GM18520 (cell line): ENCODE data around the gene SHROOM2.
A peak's percentile ranks its signal among the peaks of the same experiment; 100 is the strongest.
"Not testable (repeated sequence)": the region's sequence is repeated elsewhere in the genome, so short reads cannot be mapped to it uniquely, and the experiment has no call there.

Experiments
- ATAC-seq: cut with Tn5 transposase; IDR thresholded peaks from one replicate; pipeline ENCODE4 v1.9.1; 2021; ENCODE audit not compliant: unreplicated experiment

SHROOM2 gene

DNA sequence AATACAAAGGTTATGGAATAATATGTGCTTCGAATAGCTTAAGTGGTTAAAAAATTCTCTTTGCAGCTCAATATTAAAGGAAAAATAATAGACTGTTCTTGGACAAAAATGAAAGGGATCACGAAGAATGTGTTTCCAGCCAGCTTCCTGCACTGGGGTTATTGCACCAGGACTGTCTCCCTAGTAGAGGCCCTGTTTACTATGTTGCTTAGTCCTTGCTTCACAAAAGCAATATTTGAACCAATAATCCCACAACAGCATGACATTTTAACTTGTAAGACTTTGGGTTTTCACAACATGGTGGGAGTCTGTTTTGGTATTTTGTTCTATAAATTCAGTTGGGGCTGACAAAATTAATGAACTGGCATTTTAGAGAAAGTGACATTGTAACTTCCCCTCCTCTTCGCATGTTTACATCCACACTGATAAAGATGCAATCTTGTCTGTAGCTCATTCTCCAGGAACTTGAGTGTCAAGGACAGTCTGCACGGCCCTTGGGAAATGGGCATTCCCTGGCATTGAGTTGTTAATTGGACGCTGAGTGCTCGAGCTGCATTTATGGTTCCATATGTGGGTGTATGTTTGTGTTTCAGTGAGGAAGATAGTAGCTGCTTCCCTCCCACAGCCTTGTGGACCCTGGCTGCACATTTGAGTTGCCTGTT lies 39.0 kb downstream of the SHROOM2 start:
- ATAC-seq = no peak

- no peak for ATAC-seq
Observed at GRCh38 chrX:9825966-9826365, 39.7 kb downstream of the SHROOM2 start.

GRCh38 chrX:9829308-9830267 lies 43.4 kb downstream of the SHROOM2 start:
- ATAC-seq = peak; percentile 99

GRCh38 chrX:9832811-9833210 lies 46.6 kb downstream of the SHROOM2 start:
- ATAC-seq = no peak

DNA sequence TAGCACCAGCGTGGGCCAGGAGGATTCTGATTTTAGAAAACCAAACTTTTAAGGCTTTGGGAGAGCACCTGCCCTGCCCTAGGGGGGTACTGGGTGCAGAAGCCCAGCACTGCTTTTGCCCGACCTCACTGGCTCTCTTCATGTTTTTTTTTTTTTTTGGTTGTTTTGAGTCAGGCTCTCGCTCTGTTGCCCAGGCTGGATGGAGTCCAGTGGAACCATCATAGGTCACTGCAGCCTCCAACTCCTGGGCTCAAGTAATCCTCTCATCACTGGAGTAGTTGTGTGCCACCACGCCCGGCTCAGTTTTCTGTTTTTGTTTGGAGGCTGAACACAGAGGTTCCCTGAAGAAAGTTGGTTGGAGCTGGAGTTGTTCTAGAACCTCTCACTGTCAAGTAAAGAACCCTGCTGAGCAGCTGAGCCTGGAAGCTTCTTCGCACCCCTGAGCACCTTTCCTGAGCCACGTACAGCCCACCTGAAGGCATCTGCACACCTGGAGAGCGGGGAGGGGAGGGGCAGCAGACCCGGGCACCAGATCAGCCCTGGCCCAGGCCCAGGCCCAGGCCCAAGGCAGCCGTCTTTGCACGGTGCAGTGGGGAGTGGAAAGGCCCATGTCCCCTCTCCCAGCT lies 49.5 kb downstream of the SHROOM2 start:
- no peak for ATAC-seq

DNA sequence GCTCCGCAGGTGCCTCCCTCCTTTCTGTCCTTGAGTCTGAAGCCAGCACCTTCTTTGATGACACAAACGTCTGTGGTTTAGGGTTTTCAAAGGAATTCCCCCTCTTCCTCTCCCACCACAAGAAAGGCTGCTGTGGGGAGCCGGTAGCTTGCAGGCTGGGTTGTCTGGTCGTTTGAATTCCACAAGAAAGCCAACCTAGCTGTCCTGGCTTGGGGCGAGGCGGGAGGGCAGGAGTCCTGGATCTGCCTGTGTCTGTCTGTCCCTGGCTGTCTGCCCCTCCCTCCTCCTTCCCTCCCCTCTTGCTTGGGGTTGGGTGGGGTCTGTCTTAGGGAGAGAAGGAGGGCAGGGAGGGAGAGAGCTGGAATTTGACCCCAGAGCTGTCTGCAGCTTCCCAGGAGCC lies 56.3 kb downstream of the SHROOM2 start:
- ATAC-seq = no peak

DNA sequence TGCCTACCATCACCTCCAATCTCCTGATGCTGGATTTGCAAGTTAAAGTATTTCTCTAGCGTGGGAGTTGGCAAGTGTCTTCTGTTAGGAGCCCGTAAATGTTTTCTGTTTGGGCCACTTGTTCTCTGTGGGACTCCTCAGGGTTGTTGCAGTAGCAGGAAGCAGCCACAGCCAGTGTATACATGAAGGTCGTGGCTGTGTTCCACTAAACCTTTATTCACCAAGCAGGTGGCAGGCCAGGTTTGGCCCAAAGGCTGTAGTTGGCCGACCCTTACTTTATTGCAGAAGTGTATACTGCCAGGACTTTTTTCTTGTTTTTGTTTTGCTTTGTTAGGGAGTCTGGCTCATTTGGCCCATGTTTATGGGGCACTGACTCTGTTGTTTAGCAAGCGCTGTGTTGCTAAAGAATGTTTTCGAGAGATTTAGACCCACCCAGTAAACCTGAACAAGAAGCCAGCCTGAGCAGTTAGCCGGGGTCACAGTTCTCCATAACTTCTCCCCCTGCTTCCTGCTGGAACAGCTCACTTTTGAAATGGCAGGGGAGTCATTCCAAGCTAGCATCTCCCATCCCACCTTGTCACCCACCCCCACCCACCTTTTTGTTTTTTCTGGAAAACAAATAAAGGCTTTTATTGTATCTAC lies 58.8 kb downstream of the SHROOM2 start:
- no peak for ATAC-seq

DNA sequence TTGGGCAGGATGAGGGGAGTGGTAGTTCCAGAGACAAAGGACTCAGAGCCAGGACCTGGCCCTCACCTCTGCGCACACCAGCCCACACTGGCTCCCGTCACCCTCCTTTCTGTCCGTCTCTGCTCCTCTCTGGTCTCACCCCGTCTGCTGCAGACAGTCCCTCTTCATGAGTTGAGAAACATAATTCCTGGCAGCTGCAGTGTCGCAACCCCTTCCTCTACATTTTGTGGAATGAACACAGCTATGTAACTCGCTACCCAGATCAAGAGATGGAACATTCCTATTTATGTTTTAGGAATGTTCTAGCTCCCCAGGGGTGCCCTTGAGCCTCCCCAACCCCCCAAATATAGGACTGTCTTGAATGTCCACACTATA lies 59.3 kb downstream of the SHROOM2 start:
- no peak for ATAC-seq

DNA sequence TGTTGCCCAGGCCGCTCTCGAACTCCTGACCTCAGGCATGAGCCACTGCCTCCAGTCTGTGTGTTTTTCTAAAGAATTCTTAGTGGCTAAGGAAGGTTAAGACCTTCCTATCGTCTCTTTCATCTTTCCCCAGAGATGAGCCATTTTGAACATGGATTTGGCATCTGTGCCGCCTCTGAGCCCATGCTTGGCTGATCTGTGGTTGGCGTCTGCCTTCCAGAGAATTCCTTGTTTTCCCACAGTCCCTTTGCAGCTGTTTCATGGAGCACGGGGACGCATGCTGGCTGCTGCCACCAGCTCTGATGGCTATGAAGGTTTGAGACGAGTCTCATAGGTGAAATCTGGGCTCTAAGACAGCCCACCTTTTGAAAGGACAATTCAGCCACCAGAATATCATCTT lies 60.4 kb downstream of the SHROOM2 start:
- no peak for ATAC-seq

DNA sequence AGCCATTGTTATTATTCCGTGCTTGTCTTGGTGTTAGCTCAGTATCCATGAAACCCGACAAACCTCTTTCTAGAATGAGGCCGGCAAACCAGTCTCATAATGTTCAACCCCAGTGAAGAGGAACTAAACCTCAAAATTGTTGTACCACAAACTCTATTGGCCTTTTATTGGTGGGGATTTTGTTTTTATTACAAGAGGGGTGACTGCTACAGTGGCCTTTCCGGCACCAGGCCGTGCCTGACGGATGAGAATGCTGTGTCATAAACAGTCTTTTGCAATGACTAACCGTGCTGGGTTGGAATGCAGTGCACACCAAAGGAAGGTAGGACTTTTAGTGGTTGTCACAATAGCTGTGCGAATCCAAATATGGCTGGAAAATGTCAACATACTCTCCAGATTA lies 60.8 kb downstream of the SHROOM2 start:
- ATAC-seq = no peak

- ATAC-seq = no peak
Observed at GRCh38 chrX:9848718-9849479, 62.7 kb downstream of the SHROOM2 start.

GRCh38 chrX:9851890-9852289 lies 65.7 kb downstream of the SHROOM2 start:
- no peak for ATAC-seq

DNA sequence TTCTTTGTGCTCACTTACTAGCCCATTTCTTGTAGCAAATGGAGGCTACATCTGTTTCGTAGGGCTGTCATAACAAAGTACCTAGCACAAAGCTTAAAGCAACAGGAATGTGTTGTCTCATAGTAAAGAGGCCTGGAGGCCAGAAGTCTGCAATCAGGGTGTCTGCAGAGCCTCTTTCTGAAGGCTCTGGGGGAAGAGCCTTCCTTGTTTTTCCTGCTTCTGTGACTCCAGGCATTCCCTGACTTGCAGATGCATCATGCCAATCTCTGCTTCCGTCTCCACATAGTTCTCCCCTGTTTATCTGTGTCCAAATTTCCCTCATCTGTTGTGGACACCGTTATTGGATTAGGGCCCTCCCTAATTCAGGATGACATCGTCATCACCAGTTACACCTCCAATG lies 67.1 kb downstream of the SHROOM2 start:
- no peak for ATAC-seq

DNA sequence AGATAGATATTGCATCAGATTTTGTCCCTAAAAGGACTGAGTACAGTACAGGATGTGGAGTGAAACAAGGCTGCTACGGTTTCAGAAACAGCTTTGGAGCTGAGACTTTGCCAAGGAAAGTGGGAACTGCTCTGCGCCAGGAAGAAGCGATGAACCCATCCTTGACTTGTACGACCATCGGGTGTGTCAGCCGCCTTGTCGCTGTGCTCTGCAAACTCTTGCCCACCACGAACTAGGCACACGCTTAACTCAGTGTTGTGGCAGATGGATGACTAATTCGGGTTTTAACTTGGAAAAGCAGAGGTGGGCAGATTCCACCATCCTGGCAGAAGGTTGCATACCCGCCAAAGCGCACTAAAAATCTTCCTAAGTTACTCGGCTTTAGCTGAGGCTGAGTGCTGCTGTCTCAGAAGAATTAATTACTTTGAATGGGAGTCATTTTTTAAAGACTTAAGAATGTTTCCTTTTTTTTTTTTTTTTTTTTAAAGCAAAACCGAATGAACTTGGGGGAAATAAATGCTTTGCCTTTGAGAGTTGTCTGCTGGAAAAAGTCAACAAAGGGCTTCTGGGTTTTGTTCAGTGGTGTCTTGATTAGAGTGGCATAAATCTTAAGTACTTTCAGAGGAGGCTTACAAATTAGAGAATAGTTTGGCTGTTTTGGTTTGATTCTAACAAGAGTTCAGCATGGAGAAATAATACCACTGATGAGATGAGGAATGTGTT lies 69.5 kb downstream of the SHROOM2 start:
- no peak for ATAC-seq

GRCh38 chrX:9856588-9856987 lies 70.4 kb downstream of the SHROOM2 start:
- no peak for ATAC-seq

- ATAC-seq = no peak
Observed at GRCh38 chrX:9857575-9858474, 71.6 kb downstream of the SHROOM2 start.

GRCh38 chrX:9858684-9859083 lies 72.5 kb downstream of the SHROOM2 start:
- not testable (repeated sequence) for ATAC-seq

- ATAC-seq = no peak
Observed at GRCh38 chrX:9859711-9860555, 73.7 kb downstream of the SHROOM2 start.
